ENCODE measurements around the gene ANO10. TPM values are rescaled to one million over a fixed set of nuclear protein-coding genes. Genes with fewer than 3 reads are reported as not detected.

The ANO10 gene
- polyA plus RNA-seq, 1 donor from 2014 or later, result 11.1 TPM

- H3K27ac ChIP-seq (ENCODE audit: low read length), result no peak overlapping the region
- H2AFZ ChIP-seq (ENCODE audit: low read depth, low read length), result no peak overlapping the region
- no peaks in the 10 kb centered on the region for H3K27me3 ChIP-seq (ENCODE audit: insufficient read depth, low read depth, low read length)
- H3F3A ChIP-seq (ENCODE audit: insufficient read depth, low read length, poor library complexity, severe bottlenecking), result no peaks in the 10 kb centered on the region
- no peaks in the 10 kb centered on the region for H3K9me2 ChIP-seq (ENCODE audit: insufficient read depth, low read length)
- H3K4me3 ChIP-seq (ENCODE audit: low read length), result no peak overlapping the region
- H3K9me3 ChIP-seq (ENCODE audit: low read length), result no peaks in the 10 kb centered on the region
- no peak overlapping the region for H3K4me2 ChIP-seq (ENCODE audit: low read length)
- TF ChIP-seq RAD21 (conservative IDR thresholded peaks at IDR 0.05) (no peak), REST (IDR thresholded peaks at IDR 0.05; ENCODE audit: borderline replicate concordance) (no peak), TAF1 (IDR thresholded peaks at IDR 0.05; ENCODE audit: low read depth) (no peak), SMC3 (conservative IDR thresholded peaks at IDR 0.05; ENCODE audit: poor library complexity) (no peak), CTCF (IDR thresholded peaks at IDR 0.05; ENCODE audit: poor library complexity, severe bottlenecking) (no peak), EP300 (conservative IDR thresholded peaks at IDR 0.05; ENCODE audit: poor library complexity, severe bottlenecking) (no peak), MXI1 (conservative IDR thresholded peaks at IDR 0.05; ENCODE audit: poor library complexity, severe bottlenecking) (no peak), EZH2 (IDR thresholded peaks at IDR 0.05; ENCODE audit: borderline replicate concordance, insufficient read depth, low read length, poor library complexity, severe bottlenecking) (no peak), POLR2AphosphoS5 (IDR thresholded peaks at IDR 0.05) (no peak)
- H4K20me1 ChIP-seq (ENCODE audit: insufficient read depth), result no peaks in the 10 kb centered on the region
- no peaks in the 10 kb centered on the region for H3K36me3 ChIP-seq (ENCODE audit: insufficient read depth, low read length)
- no peak overlapping the region for H3K9ac ChIP-seq (ENCODE audit: low read length)
- no peaks in the 10 kb centered on the region for H3K79me2 ChIP-seq (replicated peaks; ENCODE audit: insufficient read depth, low read length)
Measured at GRCh38 chr3:43363621-43364266, 258.1 kb downstream of the ANO10 start.

- H2AFZ ChIP-seq (ENCODE audit: low read depth, low read length), result no peak overlapping the region
- no peaks in the 10 kb centered on the region for H3K79me2 ChIP-seq (replicated peaks; ENCODE audit: insufficient read depth, low read length)
- H3K27ac ChIP-seq (ENCODE audit: low read length), result no peak overlapping the region
- H4K20me1 ChIP-seq (ENCODE audit: insufficient read depth), result no peaks in the 10 kb centered on the region
- no peaks in the 10 kb centered on the region for H3K27me3 ChIP-seq (ENCODE audit: insufficient read depth, low read depth, low read length)
- no peaks in the 10 kb centered on the region for H3K9me2 ChIP-seq (ENCODE audit: insufficient read depth, low read length)
- H3K4me3 ChIP-seq (ENCODE audit: low read length), result no peak overlapping the region
- no peak overlapping the region for H3K9ac ChIP-seq (ENCODE audit: low read length)
- H3K4me2 ChIP-seq (ENCODE audit: low read length), result no peak overlapping the region
- no peaks in the 10 kb centered on the region for H3F3A ChIP-seq (ENCODE audit: insufficient read depth, low read length, poor library complexity, severe bottlenecking)
- no peaks in the 10 kb centered on the region for H3K36me3 ChIP-seq (ENCODE audit: insufficient read depth, low read length)
- H3K9me3 ChIP-seq (ENCODE audit: low read length), result no peaks in the 10 kb centered on the region
- TF ChIP-seq EZH2 (IDR thresholded peaks at IDR 0.05; ENCODE audit: borderline replicate concordance, insufficient read depth, low read length, poor library complexity, severe bottlenecking) (no peak), CTCF (IDR thresholded peaks at IDR 0.05; ENCODE audit: poor library complexity, severe bottlenecking) (no peak), SMC3 (conservative IDR thresholded peaks at IDR 0.05; ENCODE audit: poor library complexity) (no peak), EP300 (conservative IDR thresholded peaks at IDR 0.05; ENCODE audit: poor library complexity, severe bottlenecking) (no peak), POLR2AphosphoS5 (IDR thresholded peaks at IDR 0.05) (no peak), TAF1 (IDR thresholded peaks at IDR 0.05; ENCODE audit: low read depth) (no peak), REST (IDR thresholded peaks at IDR 0.05; ENCODE audit: borderline replicate concordance) (no peak), RAD21 (conservative IDR thresholded peaks at IDR 0.05) (no peak), MXI1 (conservative IDR thresholded peaks at IDR 0.05; ENCODE audit: poor library complexity, severe bottlenecking) (no peak)
Measured at GRCh38 chr3:43362961-43363360, 258.9 kb downstream of the ANO10 start.

Data from neural cell (in vitro differentiated cells).